ENCODE data around the gene ZNF229.
"Not testable (repeated sequence)": the region's sequence is repeated elsewhere in the genome, so short reads cannot be mapped to it uniquely, and the experiment has no call there.

DNA sequence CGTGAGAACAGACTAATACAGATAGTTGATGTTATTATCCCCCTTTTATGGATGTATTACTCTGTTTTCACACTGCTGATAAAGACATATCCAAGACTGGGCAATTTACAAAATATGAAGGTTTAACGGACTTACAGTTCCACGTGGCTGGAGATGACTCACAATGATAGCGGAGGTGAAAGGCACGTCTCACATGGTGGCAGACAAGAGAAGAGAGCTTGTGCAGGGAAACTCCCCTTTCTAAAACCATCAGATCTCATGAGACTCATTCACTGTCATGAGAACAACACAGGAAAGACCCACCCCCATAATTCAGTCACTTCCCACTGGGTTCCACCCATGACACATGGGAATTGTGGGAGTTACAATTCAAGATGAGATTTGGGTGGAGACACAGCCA is 20.5 kb upstream of the ZNF229 start:
- TF ChIP-seq, protein P1, sequence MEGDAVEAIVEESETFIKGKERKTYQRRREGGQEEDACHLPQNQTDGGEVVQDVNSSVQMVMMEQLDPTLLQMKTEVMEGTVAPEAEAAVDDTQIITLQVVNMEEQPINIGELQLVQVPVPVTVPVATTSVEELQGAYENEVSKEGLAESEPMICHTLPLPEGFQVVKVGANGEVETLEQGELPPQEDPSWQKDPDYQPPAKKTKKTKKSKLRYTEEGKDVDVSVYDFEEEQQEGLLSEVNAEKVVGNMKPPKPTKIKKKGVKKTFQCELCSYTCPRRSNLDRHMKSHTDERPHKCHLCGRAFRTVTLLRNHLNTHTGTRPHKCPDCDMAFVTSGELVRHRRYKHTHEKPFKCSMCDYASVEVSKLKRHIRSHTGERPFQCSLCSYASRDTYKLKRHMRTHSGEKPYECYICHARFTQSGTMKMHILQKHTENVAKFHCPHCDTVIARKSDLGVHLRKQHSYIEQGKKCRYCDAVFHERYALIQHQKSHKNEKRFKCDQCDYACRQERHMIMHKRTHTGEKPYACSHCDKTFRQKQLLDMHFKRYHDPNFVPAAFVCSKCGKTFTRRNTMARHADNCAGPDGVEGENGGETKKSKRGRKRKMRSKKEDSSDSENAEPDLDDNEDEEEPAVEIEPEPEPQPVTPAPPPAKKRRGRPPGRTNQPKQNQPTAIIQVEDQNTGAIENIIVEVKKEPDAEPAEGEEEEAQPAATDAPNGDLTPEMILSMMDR (IDR thresholded peaks at IDR 0.05): not testable (repeated sequence)
- TF ChIP-seq POLR2A (IDR thresholded peaks at IDR 0.05): not testable (repeated sequence)
